Chondrocyte (in vitro differentiated cells): Measurements from ENCODE around the gene RRP12. TPM values are rescaled to one million over a fixed set of nuclear protein-coding genes. Genes with fewer than 3 reads are reported as not detected.

Experiments
- DNase-seq: peaks from one replicate; pipeline ENCODE4 v3.0.0; 2021; ENCODE audit warnings: mixed read lengths, low spot score
- H3K27ac Mint-ChIP-seq: one replicate; pipeline ENCODE4 v1.8.0; 2021; ENCODE audit warnings: mild to moderate bottlenecking, moderate library complexity, mixed read lengths; ENCODE audit not compliant: unreplicated experiment
- H3K27me3 Mint-ChIP-seq: 2 replicates; pipeline ENCODE4 v1.8.0; 2021; ENCODE audit warnings: low read depth, mixed read lengths
- H3K36me3 Mint-ChIP-seq: 2 replicates; pipeline ENCODE4 v1.8.0; 2021; ENCODE audit warnings: low read depth, mixed read lengths
- H3K4me1 Mint-ChIP-seq: 2 replicates; pipeline ENCODE4 v1.8.0; 2021; ENCODE audit warnings: low read depth, mild to moderate bottlenecking, mixed read lengths
- H3K4me3 Mint-ChIP-seq: one replicate; pipeline ENCODE4 v1.8.0; 2021; ENCODE audit warnings: mild to moderate bottlenecking, moderate library complexity, mixed read lengths; ENCODE audit not compliant: unreplicated experiment
- H3K9me3 Mint-ChIP-seq: 2 replicates; pipeline ENCODE4 v1.8.0; 2021; ENCODE audit warnings: low read depth, mixed read lengths
- total RNA-seq: library from RNA; stranded (reverse); gene quantifications from 3 replicates; pipeline ENCODE4 v1.2.1, GENCODE V29; 2021
- TF ChIP-seq, protein P1 (sequence below): fragments of 200-600 bp; sonication (generic); IDR thresholded peaks from 2 replicates; pipeline ENCODE4 v1.5.0; 2021; ENCODE audit warnings: antibody characterized with exemption, mild to moderate bottlenecking, moderate library complexity

RRP12 gene
- total RNA-seq, 1 donor from 2014 or later = 22.1 TPM

DNA sequence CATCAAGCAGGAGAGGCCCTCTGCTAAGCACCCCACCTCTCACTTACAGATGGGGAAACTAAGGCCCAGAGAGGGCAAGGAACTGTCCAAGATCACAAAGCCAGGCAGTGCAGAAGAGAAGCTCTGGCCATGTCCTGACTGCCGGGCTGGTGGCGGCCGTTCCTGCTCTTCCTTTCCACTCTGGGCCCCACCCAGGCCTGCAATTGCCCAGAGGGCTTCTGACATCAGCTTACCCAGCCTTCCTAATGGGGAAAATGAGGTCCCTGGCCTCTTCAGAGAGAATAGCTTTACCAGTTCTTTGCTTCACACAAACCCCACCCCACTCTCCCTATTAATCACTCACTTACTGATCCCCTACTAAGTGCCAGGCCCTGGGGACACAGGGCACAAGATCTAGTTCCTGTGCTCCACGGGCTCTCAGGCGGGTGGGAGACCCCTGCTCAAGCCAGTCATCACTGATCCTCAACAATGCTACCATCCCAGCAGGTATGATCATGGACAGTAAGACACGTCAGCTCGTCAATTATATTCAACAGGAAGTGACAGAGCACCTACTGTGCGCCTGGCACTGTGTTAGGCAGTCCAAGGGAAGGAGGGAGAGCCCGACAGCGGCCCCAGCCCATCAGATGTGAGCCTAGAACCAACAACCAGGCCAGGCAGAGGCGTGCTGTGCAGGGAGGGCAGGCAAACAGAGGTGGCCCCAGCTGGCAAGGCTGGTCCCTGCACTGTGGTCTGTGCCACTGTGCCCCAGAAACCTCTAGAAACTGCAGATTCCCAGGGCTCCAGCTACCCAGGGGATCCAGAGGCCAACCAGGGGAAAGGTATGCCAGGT, 40.2 kb downstream of the RRP12 start:
- Mint-ChIP-seq H3K4me3 (no peak overlapping the region), H3K36me3 (peaks cover 39% of the 10 kb centered on the region), H3K9me3 (no peaks in the 10 kb centered on the region), H3K27me3 (no peaks in the 10 kb centered on the region), H3K4me1 (no peaks in the 10 kb centered on the region), H3K27ac (no peak overlapping the region)
- TF ChIP-seq, protein P1, sequence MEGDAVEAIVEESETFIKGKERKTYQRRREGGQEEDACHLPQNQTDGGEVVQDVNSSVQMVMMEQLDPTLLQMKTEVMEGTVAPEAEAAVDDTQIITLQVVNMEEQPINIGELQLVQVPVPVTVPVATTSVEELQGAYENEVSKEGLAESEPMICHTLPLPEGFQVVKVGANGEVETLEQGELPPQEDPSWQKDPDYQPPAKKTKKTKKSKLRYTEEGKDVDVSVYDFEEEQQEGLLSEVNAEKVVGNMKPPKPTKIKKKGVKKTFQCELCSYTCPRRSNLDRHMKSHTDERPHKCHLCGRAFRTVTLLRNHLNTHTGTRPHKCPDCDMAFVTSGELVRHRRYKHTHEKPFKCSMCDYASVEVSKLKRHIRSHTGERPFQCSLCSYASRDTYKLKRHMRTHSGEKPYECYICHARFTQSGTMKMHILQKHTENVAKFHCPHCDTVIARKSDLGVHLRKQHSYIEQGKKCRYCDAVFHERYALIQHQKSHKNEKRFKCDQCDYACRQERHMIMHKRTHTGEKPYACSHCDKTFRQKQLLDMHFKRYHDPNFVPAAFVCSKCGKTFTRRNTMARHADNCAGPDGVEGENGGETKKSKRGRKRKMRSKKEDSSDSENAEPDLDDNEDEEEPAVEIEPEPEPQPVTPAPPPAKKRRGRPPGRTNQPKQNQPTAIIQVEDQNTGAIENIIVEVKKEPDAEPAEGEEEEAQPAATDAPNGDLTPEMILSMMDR = no peak
- DNase-seq = no peak

DNA sequence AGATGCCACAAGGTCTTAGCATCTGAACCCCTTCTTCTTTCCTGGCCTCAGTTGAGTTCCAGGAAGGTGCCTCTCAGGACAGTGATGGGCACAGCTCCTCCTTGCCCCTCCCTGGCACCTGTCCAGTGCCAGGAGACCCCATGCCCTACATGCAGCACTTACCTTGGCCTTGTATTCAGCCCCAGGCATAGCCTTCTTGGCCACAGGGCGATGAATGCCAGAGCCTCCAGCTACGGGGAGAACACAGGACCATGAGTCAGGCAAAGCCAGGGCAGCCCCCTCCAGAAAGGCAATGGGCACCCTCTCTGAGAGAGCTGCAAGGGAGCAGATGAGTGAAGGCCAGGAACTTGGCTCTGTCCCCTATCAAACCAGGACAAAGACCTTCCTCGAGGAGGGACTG, 42.4 kb downstream of the RRP12 start:
- DNase-seq = no peak
- no peaks in the 10 kb centered on the region for H3K27me3 Mint-ChIP-seq
- H3K4me3 Mint-ChIP-seq = no peak overlapping the region
- peaks cover 29% of the 10 kb centered on the region for H3K36me3 Mint-ChIP-seq
- H3K27ac Mint-ChIP-seq = no peak overlapping the region
- TF ChIP-seq, protein P1 = no peak
- H3K4me1 Mint-ChIP-seq = no peaks in the 10 kb centered on the region
- no peaks in the 10 kb centered on the region for H3K9me3 Mint-ChIP-seq

DNA sequence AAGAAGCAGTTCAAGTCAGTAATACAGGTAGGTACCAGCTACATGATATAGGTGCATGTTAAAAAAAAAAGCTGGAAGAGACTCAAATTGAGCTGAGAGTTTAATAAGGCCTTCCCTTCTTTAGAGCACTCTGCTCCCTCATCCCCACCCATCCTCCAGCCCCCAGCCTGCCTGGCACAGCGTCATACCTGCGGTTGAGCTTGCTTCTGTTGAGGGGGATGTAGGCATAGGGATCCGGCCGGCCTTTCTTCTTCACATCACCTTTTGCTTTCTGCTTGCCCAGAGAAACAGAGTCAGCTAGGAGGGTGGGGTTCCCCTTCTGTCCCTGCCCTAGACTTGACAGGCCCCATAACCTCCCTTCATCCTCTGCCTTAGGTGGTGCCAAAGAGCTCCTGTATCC, 42.8 kb downstream of the RRP12 start:
- no peaks in the 10 kb centered on the region for H3K27me3 Mint-ChIP-seq
- DNase-seq = no peak
- H3K4me3 Mint-ChIP-seq = no peak overlapping the region
- H3K4me1 Mint-ChIP-seq = no peaks in the 10 kb centered on the region
- TF ChIP-seq, protein P1 = no peak
- peaks cover 26% of the 10 kb centered on the region for H3K36me3 Mint-ChIP-seq
- H3K27ac Mint-ChIP-seq = no peak overlapping the region
- H3K9me3 Mint-ChIP-seq = no peaks in the 10 kb centered on the region

DNA sequence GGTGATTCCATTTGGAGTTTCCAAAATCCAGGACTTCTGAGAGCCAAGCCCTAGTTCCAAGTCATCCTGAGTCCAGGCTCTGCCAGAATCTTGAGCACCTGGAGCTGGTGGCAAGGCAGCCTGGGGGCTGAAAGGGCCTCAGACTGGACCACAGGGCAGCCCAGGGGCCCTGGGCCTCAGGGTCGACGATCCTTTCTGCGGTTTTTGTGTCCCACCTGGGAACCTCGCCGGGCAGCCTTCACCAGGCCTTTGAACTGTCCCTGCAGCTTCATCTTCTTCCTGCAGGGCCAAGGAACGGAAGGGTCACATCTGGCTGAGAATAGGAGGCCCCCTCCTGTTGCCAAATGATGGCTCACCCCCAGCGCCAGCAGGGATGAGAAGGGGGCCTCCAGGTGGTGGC, 44.2 kb downstream of the RRP12 start:
- no peaks in the 10 kb centered on the region for H3K27me3 Mint-ChIP-seq
- no peaks in the 10 kb centered on the region for H3K9me3 Mint-ChIP-seq
- H3K4me3 Mint-ChIP-seq = no peak overlapping the region
- H3K4me1 Mint-ChIP-seq = no peaks in the 10 kb centered on the region
- no peak overlapping the region for H3K27ac Mint-ChIP-seq
- DNase-seq = no peak
- TF ChIP-seq, protein P1 = no peak
- H3K36me3 Mint-ChIP-seq = peaks cover 26% of the 10 kb centered on the region

DNA sequence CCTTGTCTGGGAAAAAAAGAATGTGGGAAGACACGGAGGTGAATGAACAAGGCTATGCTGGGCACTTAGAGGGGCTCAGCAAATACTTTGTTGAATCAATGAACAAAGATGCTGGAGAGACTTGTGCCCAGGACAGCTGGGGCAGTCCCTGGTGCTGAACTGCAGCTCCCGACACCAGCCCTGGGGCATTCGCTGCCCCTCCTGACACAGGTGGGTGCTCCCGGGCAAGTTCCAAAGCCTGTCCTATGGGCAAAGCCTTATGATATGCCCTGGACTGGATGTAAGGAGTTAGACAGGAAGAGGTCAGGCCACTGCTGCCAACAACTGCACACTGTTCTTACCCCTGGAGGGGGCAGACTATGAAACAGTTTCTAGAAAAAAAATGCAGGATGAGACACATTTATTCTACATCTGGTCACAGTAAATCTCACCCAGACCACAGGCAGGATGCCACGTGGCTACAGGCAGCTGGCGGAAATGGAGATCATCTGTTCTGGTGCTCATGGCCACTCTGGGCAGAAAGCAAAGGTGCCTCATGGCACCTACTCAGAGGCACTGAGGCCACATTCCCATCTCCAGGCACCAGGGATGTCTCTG, 44.7 kb downstream of the RRP12 start:
- no peaks in the 10 kb centered on the region for H3K4me1 Mint-ChIP-seq
- H3K4me3 Mint-ChIP-seq = no peak overlapping the region
- H3K27ac Mint-ChIP-seq = no peak overlapping the region
- DNase-seq = no peak
- H3K27me3 Mint-ChIP-seq = no peaks in the 10 kb centered on the region
- TF ChIP-seq, protein P1 = no peak
- H3K36me3 Mint-ChIP-seq = peaks cover 26% of the 10 kb centered on the region
- H3K9me3 Mint-ChIP-seq = no peaks in the 10 kb centered on the region
